Stimulated activated CD8-positive, alpha-beta memory T cell treated with anti-CD3 and anti-CD28 coated beads, Interleukin-4, amount 100 ng/mL, for 48 hours (primary cell): ENCODE measurements around the gene HDAC9.

Source experiments
- DNase-seq: peaks from one replicate; pipeline ENCODE4 v3.0.0-alpha.2; 2020

The HDAC9 gene

DNA sequence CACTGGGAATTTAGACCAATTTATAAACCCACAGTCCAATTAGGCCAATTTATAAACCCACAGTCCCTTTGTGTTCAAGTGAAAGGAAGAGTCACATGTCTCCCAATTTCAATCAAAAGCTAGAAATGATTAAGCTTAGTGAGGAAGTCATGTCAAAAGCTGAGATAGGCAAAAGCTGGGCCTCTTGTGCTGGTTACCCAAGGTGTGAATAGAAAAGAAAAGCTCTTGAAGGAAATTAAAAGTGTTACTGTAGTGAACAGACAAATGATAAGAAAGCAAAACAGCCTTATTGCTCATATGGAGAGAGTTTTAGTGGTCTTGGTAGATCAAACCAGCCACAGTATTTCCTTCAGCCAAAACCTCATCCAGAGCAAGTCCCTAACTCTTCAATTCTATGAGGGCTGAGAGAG is 245.0 kb downstream of the HDAC9 start:
- no peak for DNase-seq

- no peak for DNase-seq
These were observed 258.5 kb downstream of the HDAC9 start for GRCh38 chr7:18753972-18754610.

DNA sequence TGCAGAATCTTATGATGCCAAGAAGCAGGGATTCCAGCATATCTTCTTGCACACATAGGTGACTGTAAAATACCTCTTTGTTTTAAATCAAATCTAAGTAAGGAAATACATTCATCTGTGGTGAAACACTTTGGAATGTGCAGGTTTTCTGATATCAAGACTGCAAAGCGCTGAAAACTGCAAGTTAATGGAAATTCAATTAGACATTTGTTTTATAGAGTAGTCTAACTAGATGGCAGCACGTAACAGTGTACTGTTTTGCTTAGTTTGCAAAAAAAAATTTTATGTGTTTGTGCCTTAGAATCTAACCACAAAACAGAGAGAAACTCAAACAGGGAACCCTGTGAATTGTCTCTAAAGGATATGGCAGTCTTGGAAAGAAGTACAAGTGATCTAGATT is 259.2 kb downstream of the HDAC9 start:
- no peak for DNase-seq

DNA sequence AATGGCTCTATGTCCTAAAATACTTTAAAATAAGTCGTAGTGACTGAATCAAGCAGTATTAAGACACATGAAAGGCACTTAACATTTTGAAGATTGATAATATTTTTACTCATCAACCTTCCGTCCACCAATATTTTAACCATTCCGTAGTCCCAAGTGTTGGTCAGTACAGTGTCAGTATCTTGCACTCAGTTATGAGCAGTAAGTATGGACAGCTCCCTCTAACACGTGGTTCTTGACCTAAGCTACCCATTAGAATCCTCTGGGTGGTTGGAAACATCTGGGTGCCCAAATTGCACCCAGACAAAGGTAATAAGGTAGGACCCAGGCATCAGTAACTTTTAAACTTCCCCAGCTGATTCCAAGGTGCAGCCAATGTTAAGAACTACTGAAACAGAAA is 260.2 kb downstream of the HDAC9 start:
- no peak for DNase-seq

DNA sequence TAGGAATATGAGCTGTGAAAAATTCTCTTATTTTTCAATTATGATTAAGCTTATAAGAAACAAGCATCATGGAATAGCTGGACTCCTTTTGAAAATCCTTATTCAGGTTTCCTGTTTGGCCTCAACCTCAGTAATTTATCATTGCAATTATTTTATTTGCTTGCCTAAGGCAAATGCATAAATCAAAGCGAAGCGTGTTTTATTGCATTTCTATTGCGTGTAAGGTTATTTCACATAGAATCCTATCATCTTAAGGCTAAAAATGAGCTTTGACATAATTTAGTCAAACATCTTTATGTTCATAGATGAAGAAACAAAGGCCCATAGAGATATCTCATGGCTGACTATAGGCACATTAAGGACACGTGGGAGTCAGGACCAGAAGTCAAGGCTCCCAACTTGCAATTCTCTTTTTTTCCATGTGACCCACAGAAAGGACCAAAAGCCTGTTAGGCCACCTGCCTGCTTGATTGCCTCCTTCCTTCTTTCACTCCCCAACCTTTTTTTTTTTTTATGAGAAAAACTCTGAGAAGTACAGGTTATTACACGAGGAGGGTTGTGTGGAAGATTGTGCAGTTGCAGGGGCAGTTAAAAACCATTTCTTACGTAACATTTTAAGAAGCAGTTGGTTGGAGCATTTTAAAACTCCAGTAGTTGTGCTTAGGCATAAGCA is 261.0 kb downstream of the HDAC9 start:
- DNase-seq = no peak

DNA sequence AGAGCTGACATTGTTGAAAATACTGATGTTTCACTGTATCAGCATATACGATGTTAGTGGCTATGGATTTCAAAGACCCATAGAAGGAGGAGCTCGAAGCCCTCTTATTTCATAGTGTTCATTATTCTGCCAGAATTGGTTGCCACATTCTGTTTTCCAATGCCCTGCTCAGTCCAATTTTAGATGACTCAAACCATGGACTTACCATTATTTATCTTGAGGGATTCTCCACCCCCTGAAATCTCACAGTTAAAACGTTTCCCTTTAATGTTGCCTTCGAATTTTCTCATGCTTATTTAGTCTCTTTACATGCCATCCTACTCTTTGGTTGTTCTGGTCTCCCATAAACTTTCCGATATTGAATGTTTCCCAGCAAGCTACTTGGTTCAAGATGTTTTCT is 264.5 kb downstream of the HDAC9 start:
- no peak for DNase-seq

DNA sequence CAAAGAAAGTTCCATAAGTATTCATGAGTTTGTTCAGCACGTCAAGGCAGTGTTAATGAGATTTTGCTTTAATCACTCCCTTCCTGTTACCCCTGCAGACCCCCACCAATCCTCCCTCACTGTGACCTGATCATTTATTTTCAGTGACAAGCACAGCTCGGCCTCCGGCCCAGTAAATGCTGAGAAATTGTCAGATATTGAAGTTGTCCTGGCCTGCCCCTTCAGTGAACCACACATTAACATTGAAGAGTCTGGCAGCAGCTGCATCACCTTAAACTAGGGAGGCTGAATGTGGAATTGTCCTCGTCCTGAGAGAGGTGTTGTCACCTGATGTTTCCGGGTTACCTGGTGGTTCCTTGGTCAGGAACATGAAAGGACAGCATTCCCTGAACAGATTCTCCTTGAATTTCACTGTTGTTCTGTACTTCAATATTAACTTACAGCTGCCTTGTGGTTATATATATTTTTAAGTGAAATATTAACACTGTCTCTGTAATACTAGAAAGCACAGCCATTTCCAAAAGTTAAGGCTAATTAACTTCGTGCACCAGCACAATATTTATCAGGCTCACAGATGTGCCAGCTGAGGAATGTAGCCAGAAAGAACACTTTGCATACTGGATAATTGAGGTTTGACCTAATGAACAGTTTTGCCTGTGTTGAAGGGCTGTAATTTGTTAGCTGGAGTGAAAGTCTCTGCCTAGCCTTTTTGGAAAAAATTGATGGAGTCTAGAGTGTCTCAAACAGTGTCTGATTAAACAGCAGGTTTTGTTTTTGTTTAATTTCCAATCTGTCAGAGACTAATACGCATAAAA is 265.3 kb downstream of the HDAC9 start:
- DNase-seq = no peak

DNA sequence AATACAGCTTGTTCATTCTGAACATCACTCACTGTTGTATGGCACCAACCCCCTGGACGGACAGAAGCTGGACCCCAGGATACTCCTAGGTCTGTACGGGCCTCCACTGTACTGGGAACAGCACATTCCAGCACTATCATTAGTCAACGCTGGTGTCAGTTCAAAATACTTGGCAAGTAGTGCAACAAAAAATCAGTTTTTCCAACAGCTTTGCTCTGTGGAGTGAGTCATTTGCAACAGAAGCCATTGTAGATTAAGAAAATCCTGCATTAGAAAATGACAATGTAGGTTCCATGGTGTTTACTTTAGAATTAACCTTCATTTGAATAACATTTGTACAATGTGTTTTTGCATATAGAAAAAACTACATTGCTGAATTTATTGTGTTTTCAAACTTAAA is 266.6 kb downstream of the HDAC9 start:
- no peak for DNase-seq

DNA sequence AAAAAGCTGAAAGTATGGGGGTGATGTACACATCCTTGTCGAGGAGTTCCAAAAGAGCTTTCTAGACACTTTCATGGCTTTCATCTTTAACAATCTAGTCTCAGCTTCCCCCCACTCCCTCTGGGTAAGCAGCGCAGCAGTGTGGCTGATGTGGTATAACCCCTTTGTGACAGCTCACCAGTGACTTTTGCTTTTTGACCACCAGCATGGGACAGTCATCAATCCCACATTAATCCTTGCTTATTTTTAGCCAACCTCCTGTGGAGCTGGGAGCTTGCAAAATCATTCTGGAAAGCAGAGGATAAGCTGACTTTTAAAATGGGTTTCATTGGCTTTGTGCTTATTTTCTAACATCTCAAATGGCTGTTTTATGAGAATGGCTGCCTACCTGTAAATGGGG is 272.7 kb downstream of the HDAC9 start:
- DNase-seq = no peak

DNA sequence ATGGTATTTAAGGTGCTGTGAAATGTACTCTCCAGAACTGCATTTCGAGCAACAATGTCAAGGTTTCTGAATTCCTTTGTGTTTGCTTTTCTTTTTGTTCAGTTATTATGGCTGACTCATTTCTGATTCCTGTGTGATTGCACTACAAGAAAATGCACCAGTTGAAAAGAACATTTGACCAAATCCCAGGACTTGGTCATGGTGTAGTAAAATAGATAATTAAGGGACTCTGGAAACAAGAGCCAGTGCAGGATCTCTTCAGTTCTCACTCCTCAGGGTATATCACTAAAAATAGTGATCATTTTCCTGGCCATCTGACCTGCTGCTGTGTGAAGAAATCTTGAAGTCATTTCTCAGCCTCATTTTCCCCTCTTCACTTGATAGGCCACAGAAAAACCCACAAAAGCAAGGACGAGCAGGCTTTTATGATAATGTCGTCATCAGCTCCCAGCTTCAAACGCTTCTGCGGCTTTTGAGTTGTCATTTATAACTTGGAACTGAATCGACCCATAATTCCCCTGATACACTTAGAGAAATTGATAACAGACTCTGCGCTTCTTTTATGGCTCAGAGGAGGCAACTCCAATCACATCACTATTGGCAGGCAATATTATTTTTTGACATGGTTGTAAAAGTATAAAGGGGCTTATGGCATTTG is 274.7 kb downstream of the HDAC9 start:
- no peak for DNase-seq

DNA sequence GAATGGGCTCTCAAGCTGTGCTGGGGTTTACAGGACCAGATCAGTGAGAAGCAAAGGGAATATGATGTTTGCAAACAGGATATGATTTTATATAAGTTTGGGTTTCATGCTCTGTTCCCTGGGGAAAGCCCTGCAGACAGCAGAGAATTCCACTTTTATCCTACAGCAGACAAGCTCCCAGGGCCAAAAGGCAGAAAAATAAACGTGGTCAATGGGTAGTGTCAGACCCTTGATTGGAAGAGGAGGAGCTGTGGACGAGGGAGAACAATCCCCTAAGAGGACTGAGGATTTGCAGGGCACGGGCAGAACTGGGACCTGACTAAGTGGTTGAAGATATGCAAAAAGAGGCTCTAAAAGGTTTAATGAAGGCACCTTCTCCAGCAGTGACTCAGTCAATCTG is 275.3 kb downstream of the HDAC9 start:
- no peak for DNase-seq

- no peak for DNase-seq
These were observed 276.5 kb downstream of the HDAC9 start for GRCh38 chr7:18771834-18772566.

DNA sequence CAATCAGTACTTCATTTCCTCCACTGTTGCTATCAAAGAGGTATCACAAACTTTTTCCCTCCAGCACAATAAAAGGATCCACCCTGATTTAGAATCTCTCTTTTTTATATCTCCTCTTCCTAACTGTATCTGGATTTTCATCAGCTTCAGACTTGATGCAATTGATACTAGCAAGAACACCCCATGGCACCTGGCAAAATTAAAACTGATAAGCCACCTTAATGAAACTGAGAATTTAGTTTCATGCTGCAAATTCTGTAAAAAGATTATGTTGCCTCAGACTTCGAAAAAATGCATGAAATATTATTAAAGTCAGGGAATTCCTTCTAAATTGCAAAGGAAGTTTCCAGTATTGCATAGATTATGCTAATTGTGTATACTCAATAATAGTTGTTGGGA is 277.0 kb downstream of the HDAC9 start:
- DNase-seq = no peak

DNA sequence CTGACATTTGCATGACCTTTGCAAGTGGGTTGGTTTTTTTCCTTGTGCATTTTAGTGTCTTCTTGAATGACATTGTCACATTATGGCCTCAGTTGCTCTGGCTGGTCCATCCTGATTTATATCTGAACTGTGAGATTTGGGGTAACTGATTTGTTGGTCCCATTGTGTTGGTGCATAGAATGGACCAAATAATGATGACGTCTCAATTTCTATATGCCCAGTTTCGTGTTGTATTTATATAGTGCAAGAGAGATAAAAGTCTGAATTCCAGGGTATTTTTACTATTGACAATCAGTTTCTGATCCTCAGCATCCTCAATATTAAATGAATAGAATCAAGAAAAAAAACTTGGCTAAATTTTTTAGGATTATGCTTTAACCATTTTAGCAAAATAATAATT is 281.8 kb downstream of the HDAC9 start:
- no peak for DNase-seq

GRCh38 chr7:18778594-18778993 is 283.0 kb downstream of the HDAC9 start:
- DNase-seq = no peak

DNA sequence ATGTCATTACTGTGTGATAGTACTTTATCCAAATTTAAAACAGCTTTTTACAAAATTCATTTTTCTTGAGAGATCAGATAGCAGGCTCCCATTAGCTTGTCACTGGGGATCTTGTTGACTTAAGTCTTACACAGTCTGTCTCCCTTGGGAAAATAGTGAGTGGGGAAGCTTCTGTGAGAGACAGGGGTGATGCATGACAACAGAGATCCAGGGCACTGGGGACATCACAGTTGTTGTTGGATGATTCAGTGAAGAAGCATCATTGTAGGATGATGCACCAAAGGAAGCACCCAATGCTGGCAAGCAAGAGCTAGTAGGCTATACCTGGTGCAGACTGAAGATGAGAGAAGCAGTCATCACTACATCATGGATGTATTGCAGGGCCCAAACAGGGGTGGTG is 284.7 kb downstream of the HDAC9 start:
- DNase-seq = no peak

DNA sequence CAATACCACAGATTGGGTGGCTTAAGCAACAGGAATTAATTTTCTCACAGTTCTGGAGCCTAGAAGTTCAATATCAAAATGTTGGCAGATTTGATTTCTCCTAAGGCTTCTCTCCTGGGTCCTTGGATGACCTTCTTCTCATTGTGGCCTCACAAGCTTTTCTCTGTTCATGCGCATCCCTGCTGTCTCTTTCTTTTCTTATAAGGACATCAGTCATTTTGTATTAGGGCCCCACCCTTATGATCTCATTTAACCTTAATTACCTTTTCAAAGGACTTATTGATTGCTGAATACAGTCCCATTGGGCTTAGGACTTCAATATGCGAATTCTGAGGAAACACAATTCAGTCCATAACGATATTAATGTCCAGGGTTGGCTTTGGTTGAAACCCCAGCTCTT is 285.4 kb downstream of the HDAC9 start:
- no peak for DNase-seq

- DNase-seq = no peak
These were observed 290.7 kb downstream of the HDAC9 start for GRCh38 chr7:18786196-18786727.

DNA sequence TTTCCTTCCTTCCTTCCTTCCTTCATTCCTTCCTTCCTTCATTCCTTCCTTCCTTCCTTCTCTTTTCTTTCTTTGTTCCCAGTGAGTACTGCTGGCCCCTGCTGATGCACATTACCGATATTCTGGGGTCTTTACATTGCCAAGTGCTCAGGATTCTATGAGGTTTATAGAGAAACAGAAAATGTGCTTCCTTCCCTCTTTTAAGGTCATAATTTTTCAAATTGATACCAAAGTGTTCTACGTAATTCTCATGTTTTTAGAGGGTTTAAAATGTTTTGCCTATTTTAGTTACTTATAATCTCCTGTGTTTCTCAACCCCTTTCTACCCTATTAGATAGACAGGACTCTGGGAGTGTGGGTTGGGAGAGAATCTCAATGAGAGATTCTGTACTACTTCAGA is 291.2 kb downstream of the HDAC9 start:
- no peak for DNase-seq

GRCh38 chr7:18788026-18788425 is 292.5 kb downstream of the HDAC9 start:
- DNase-seq = no peak

DNA sequence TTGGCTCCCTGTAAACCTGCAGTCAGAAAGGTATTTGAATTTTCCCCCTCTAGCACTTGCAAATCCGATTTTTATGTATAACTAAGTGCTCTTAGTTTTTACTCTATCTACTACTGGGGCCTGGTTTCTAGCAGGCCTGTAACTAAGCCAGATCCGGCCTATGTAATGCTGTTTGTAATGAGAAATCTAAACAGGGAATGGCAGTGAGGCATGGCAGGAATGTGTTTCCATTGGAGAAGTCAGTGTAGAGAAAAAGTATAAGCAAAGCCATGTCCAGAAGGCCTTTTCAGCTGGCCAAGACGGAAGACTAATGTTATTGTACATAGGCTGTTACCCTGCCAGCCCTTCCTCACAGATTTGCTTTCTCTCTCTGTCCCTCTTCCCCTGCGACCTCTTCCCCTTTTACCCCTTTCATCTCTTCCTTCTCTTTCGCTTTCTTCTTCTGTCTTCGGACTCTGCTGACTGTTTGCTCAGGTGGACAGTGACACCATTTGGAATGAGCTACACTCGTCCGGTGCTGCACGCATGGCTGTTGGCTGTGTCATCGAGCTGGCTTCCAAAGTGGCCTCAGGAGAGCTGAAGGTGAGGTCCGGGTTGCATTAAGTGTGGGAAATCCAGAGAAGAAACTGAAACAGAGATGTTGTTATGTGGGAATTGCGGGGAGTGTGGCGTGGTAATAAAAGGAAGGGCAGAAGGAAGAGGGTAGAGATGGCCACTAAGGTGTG is 297.5 kb downstream of the HDAC9 start:
- DNase-seq = no peak

DNA sequence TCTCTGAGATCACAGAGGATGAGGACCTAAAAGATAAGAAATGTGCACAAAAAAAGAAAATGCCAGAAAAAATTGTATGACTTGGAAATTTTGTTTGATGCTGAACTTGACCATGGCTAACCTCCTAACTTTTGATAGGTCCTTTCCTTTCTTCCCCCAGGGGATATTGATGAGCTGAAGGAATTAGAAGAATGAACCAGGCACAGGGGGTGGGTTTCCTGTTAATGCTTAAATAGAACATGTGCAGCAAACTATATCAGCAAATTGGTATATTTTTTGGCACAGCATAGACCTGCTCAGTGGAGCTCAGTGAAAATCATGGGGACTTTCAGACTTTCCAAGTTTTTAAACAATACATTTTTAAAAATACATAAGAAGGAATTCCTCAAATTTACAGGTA is 300.7 kb downstream of the HDAC9 start:
- no peak for DNase-seq
